IMR-90 (cell line): ENCODE results near the gene ZNF423. TPM values are rescaled to one million over a fixed set of nuclear protein-coding genes. Genes with fewer than 3 reads are reported as not detected.

Experiments used
- ATAC-seq: fragments of 200-7000 bp; cut with Tn5 transposase; 2 replicates; pipeline ENCODE4 v1.9.1; 2020; ENCODE audit warnings: low read depth, mild to moderate bottlenecking, moderate library complexity
- BruUV-seq: library from RNA; stranded (reverse); fragments of 400-500 nt; replicated peaks from 2 replicates; lab custom pipeline; 2021; lab: Mats Ljungman, UMichigan
- CTCF ChIA-PET: fragments of 300-600 bp; formaldehyde crosslinking; extraction: SDS; loops from one replicate; lab custom pipeline; 2021; ENCODE audit warnings: antibody characterized with exemption; lab: Yijun Ruan, JAX
- POLR2A ChIA-PET: fragments of 300-600 bp; sonication (Branson Sonifier 250); formaldehyde crosslinking; loops from one replicate; lab custom pipeline; 2022; ENCODE audit warnings: antibody characterized with exemption; ENCODE audit not compliant: unreplicated experiment; lab: Charles Lee
- DNase-seq: peaks from one replicate; pipeline ENCODE4 v3.0.0; 2013
- H2AFZ ChIP-seq: replicated peaks from 2 replicates; pipeline ENCODE3; 2013; ENCODE audit warnings: low read length, mild to moderate bottlenecking; ENCODE audit not compliant: poor library complexity
- H2AK5ac ChIP-seq: 2 replicates; pipeline ENCODE4 v1.6.1; 2013; ENCODE audit warnings: low read depth, low read length, inconsistent platforms
- H2AK9ac ChIP-seq: replicated peaks from 2 replicates; pipeline ENCODE3; 2013; ENCODE audit warnings: mild to moderate bottlenecking, low read depth, low read length, moderate library complexity; ENCODE audit not compliant: poor library complexity
- H2BK120ac ChIP-seq: 2 replicates; pipeline ENCODE4 v1.6.1; 2013; ENCODE audit warnings: low read depth, low read length, inconsistent platforms
- H2BK15ac ChIP-seq: 3 replicates; pipeline ENCODE4 v1.6.1; 2013; ENCODE audit warnings: low read depth, low read length, inconsistent platforms
- H2BK20ac ChIP-seq: 2 replicates; pipeline ENCODE4 v1.6.1; 2013; ENCODE audit warnings: low read depth, mild to moderate bottlenecking, inconsistent platforms, low read length, moderate library complexity
- H2BK5ac ChIP-seq: 2 replicates; pipeline ENCODE4 v1.6.1; 2013; ENCODE audit warnings: mild to moderate bottlenecking, low read depth, low read length, inconsistent platforms; ENCODE audit not compliant: poor library complexity, severe bottlenecking
- H3K14ac ChIP-seq: replicated peaks from 2 replicates; pipeline ENCODE4 v1.6.1; 2013; ENCODE audit warnings: low read depth, low read length, inconsistent platforms
- H3K18ac ChIP-seq: 2 replicates; pipeline ENCODE4 v1.6.1; 2013; ENCODE audit warnings: low read depth, low read length, control low read depth
- H3K23ac ChIP-seq: 2 replicates; pipeline ENCODE4 v1.6.1; 2013; ENCODE audit warnings: low read depth, low read length, inconsistent platforms
- H3K27ac ChIP-seq: 2 replicates; pipeline ENCODE4 v1.5.1; 2013; ENCODE audit warnings: mild to moderate bottlenecking, control low read depth, low read length; ENCODE audit not compliant: insufficient read depth
- H3K27me3 ChIP-seq: 2 replicates; pipeline ENCODE4 v1.6.1; 2013; ENCODE audit warnings: low read length; ENCODE audit not compliant: control insufficient read depth, insufficient read depth
- H3K36me3 ChIP-seq: 2 replicates; pipeline ENCODE4 v1.6.1; 2013; ENCODE audit warnings: low read length, mixed read lengths; ENCODE audit not compliant: control insufficient read depth, insufficient read depth
- H3K4ac ChIP-seq: 2 replicates; pipeline ENCODE4 v1.6.1; 2013; ENCODE audit warnings: low read depth, low read length, inconsistent platforms
- H3K4me1 ChIP-seq: 2 replicates; pipeline ENCODE4 v1.6.1; 2013; ENCODE audit warnings: low read length, mixed read lengths; ENCODE audit not compliant: control insufficient read depth, insufficient read depth
- H3K4me2 ChIP-seq: 2 replicates; pipeline ENCODE4 v1.6.1; 2013; ENCODE audit warnings: low read depth, mild to moderate bottlenecking, control low read depth, low read length, moderate library complexity
- H3K4me3 ChIP-seq: 2 replicates; pipeline ENCODE4 v1.5.1; 2013; ENCODE audit warnings: low read depth, mild to moderate bottlenecking, control low read depth, low read length, moderate library complexity; ENCODE audit not compliant: insufficient read depth
- H3K56ac ChIP-seq: 2 replicates; pipeline ENCODE4 v1.6.1; 2013; ENCODE audit warnings: low read length, inconsistent platforms; ENCODE audit not compliant: insufficient read depth; ENCODE audit errors: extremely low read depth
- H3K79me1 ChIP-seq, 2 experiments: 2 replicates each; pipeline ENCODE4 v1.6.1; 2013; ENCODE audit warnings: low read length in 2 of 2, inconsistent platforms in 1 of 2, low read depth in 1 of 2
- H3K9ac ChIP-seq: 2 replicates; pipeline ENCODE4 v1.6.1; 2013; ENCODE audit warnings: low read depth, low read length, control low read depth
- H3K9me1 ChIP-seq: 2 replicates; pipeline ENCODE4 v1.6.1; 2013; ENCODE audit warnings: low read length, inconsistent platforms; ENCODE audit not compliant: insufficient read depth
- H3K9me3 ChIP-seq: 2 replicates; pipeline ENCODE4 v1.6.1; 2013; ENCODE audit warnings: low read length; ENCODE audit not compliant: control insufficient read depth, insufficient read depth
- H4K20me1 ChIP-seq: 2 replicates; pipeline ENCODE4 v1.6.1; 2013; ENCODE audit warnings: low read length, inconsistent platforms; ENCODE audit not compliant: insufficient read depth
- H4K5ac ChIP-seq: 2 replicates; pipeline ENCODE4 v1.6.1; 2013; ENCODE audit warnings: mild to moderate bottlenecking, low read depth, low read length, control low read depth
- H4K8ac ChIP-seq, 2 experiments: 2 replicates each; pipeline ENCODE4 v1.6.1; 2013; ENCODE audit warnings: low read depth in 2 of 2, low read length in 2 of 2, control low read depth in 1 of 2, inconsistent platforms in 1 of 2
- H4K91ac ChIP-seq: 2 replicates; pipeline ENCODE4 v1.6.1; 2013; ENCODE audit warnings: low read depth, low read length, inconsistent platforms; ENCODE audit not compliant: insufficient read depth
- CEBPB ChIP-seq: IDR thresholded peaks from 2 replicates; pipeline ENCODE4 v1.6.1; 2012; ENCODE audit warnings: low read depth, low read length, improper control_type of control experiment
- CHD1 ChIP-seq: IDR thresholded peaks from 2 replicates; pipeline ENCODE4 v1.6.1; 2012; ENCODE audit warnings: low read depth, low read length, improper control_type of control experiment
- CTCF ChIP-seq: conservative IDR thresholded peaks from 2 replicates; pipeline ENCODE4 v1.5.1; 2012; ENCODE audit warnings: mild to moderate bottlenecking, low read depth, low read length, improper control_type of control experiment
- ELK1 ChIP-seq: fragments of 150-350 bp; IDR thresholded peaks from 2 replicates; pipeline ENCODE4 v1.6.1; 2016; ENCODE audit warnings: low read depth, mild to moderate bottlenecking, low read length, moderate library complexity, borderline replicate concordance
- FOS ChIP-seq: fragments of 150-350 bp; IDR thresholded peaks from 2 replicates; pipeline ENCODE4 v1.6.1; 2016; ENCODE audit warnings: low read depth, low read length
- MAFK ChIP-seq: IDR thresholded peaks from 2 replicates; pipeline ENCODE4 v1.6.1; 2012; ENCODE audit warnings: low read depth, low read length, improper control_type of control experiment
- MXI1 ChIP-seq: IDR thresholded peaks from 2 replicates; pipeline ENCODE4 v1.6.1; 2012; ENCODE audit warnings: low read depth, mild to moderate bottlenecking, low read length, moderate library complexity, borderline replicate concordance
- NFE2L2 ChIP-seq: fragments of 150-350 bp; IDR thresholded peaks from 2 replicates; pipeline ENCODE4 v1.6.1; 2016; ENCODE audit warnings: low read depth, mild to moderate bottlenecking, low read length
- RAD21 ChIP-seq: IDR thresholded peaks from 2 replicates; pipeline ENCODE4 v1.6.1; 2012; ENCODE audit warnings: low read length, improper control_type of control experiment
- RCOR1 ChIP-seq: IDR thresholded peaks from 2 replicates; pipeline ENCODE4 v1.6.1; 2012; ENCODE audit warnings: mild to moderate bottlenecking, low read length, improper control_type of control experiment; ENCODE audit not compliant: insufficient replicate concordance
- RFX5 ChIP-seq: IDR thresholded peaks from 2 replicates; pipeline ENCODE4 v1.8.0; 2012; ENCODE audit warnings: low read depth, mild to moderate bottlenecking, low read length, moderate library complexity
- SMC3 ChIP-seq: fragments of 150-350 bp; IDR thresholded peaks from 2 replicates; pipeline ENCODE4 v1.6.1; 2016; ENCODE audit warnings: low read depth, mild to moderate bottlenecking, antibody characterized with exemption, low read length, moderate library complexity
- WGBS, 2 experiments: methylation state at CpG; one replicate each; pipeline versions ENCODE4 v1.1.5 to v1.1.7; 2013; ENCODE audit warnings: missing lambda C conversion rate in 2 of 2; ENCODE audit not compliant: insufficient read length in 1 of 2; ENCODE audit errors: extremely low coverage in 2 of 2; 5-methylcytosine and 5-hydroxymethylcytosine counted together
- dilution Hi-C: fragments of 300-500 bp; cut with HindIII; formaldehyde crosslinking; loops from one replicate; pipeline ENCODE4 v1.14.3; 2018; ENCODE audit warnings: low sequenced_read_pairs; ENCODE audit not compliant: unreplicated experiment
- in situ Hi-C: fragments of 300-500 bp; cut with MboI; formaldehyde crosslinking; loops from 3 replicates; pipeline ENCODE4 v1.14.3; 2019; ENCODE audit warnings: low sequenced_read_pairs, inconsistent platforms, mixed read lengths
- intact Hi-C: fragments of 100-400 bp; cut with micrococcal nuclease; formaldehyde crosslinking; loops from 2 replicates; pipeline ENCODE4 v1.10.0; 2022
- polyA plus RNA-seq, 3 experiments: library from polyadenylated mRNA; depleted of rRNA; stranded (reverse); fragments of >200 nt; gene quantifications; 2 replicates each; pipeline ENCODE4 v1.2.3, GENCODE V29; 2012; ENCODE audit warnings: low replicate concordance in 1 of 3
- total RNA-seq: library from RNA; depleted of rRNA; stranded (reverse); fragments of >200 nt; gene quantifications from 2 replicates; pipeline ENCODE4 v1.2.3, GENCODE V29; 2012

The ZNF423 gene
- total and polyA plus RNA-seq, 2 of the 4 experiments (the other 2 are of a cell fraction), result under 0.01 to 0.10 TPM

- TF ChIP-seq CHD1, result no peak
- no peak for TF ChIP-seq NFE2L2
- TF ChIP-seq MXI1, result no peak
- TF ChIP-seq RAD21, result no peak
- no peak for TF ChIP-seq RCOR1
- no peak for TF ChIP-seq RFX5
- TF ChIP-seq FOS, result no peak
- TF ChIP-seq SMC3, result no peak
- TF ChIP-seq ELK1, result no peak
- TF ChIP-seq MAFK, result no peak
- no peak for TF ChIP-seq CTCF
- TF ChIP-seq CEBPB, result no peak
- no peaks in the 10 kb centered on the region for H4K20me1 ChIP-seq
- WGBS, 2 experiments, result no CpG with 5 or more reads among the region's 7 CpGs
- dilution Hi-C loops (no loop called here), in situ Hi-C loops (no loop called here), intact Hi-C loops (no loop called here)
- no peak overlapping the region for H3K14ac ChIP-seq
- H3K27ac ChIP-seq, result no peak overlapping the region
- H3K56ac ChIP-seq, result no peak overlapping the region
- H3K4ac ChIP-seq, result no peak overlapping the region
- H3K27me3 ChIP-seq, result no peaks in the 10 kb centered on the region; the same call in 1 of the 2 replicates
- no peak overlapping the region for H3K23ac ChIP-seq
- H3K18ac ChIP-seq, result no peak overlapping the region
- no peak overlapping the region for H2BK20ac ChIP-seq
- no TSS peak for BruUV-seq
- no peak overlapping the region for H2AFZ ChIP-seq
- CTCF ChIA-PET, result no interaction called here
- no peak overlapping the region for H2AK9ac ChIP-seq
- no peak overlapping the region for H4K8ac ChIP-seq
- H3K9me3 ChIP-seq, result no peaks in the 10 kb centered on the region
- no peaks in the 10 kb centered on the region for H3K9me1 ChIP-seq
- H3K4me1 ChIP-seq, result no peaks in the 10 kb centered on the region
- no peak overlapping the region for H2BK15ac ChIP-seq
- no peak overlapping the region for H3K4me2 ChIP-seq
- H2AK5ac ChIP-seq, result no peak overlapping the region
- H2BK120ac ChIP-seq, result no peak overlapping the region
- ATAC-seq, result no peak
- no peak overlapping the region for H3K9ac ChIP-seq
- DNase-seq, result no peak
- H2BK5ac ChIP-seq, result no peak overlapping the region
- no peak overlapping the region for H4K91ac ChIP-seq
- no peak overlapping the region for H4K5ac ChIP-seq
- POLR2A ChIA-PET, result no interaction called here
- H3K79me1 ChIP-seq, result no peaks in the 10 kb centered on the region
- H3K36me3 ChIP-seq, result no peaks in the 10 kb centered on the region
- H3K4me3 ChIP-seq, result no peak overlapping the region
These were observed 334.1 kb downstream of the ZNF423 start for GRCh38 chr16:49521734-49522325.
